Measurements from ENCODE around the gene OXA1L.
"Not testable (repeated sequence)": the region's sequence is repeated elsewhere in the genome, so short reads cannot be mapped to it uniquely, and the experiment has no call there.

OXA1L gene

GRCh38 chr14:22768947-22769346 lies 2.5 kb downstream of the OXA1L start:
- DNase-seq (ENCODE audit: low spot score) (no peak), FAIRE-seq (no peak)

- no peak for FAIRE-seq
- DNase-seq (ENCODE audit: low spot score), result no peak
Measured at GRCh38 chr14:22769369-22769768, 2.9 kb downstream of the OXA1L start.

- no peak for FAIRE-seq
- no peak for DNase-seq (ENCODE audit: low spot score)
Measured at GRCh38 chr14:22770481-22771187, 4.1 kb downstream of the OXA1L start.

DNA sequence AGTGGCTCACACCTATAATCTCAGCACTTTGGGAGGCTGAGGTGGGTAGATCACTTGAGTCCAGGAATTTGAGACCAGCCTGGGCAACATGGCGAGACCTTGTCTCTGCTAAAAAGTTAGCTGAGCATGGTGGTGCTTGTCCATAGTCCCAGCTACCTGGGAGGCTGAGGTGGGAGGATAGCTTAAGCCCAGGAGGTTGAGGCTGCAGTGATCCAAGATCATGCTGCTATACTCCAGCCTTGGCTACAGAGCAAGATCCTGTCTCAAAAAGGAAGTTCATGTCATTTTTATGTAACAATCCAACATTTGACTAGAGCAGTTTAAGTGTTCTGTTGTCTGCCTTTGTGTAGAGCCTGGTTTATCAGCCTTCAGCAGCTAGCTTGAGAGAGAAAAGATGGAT lies 6.2 kb downstream of the OXA1L start:
- DNase-seq (ENCODE audit: low spot score) (no peak), FAIRE-seq (no peak)

DNA sequence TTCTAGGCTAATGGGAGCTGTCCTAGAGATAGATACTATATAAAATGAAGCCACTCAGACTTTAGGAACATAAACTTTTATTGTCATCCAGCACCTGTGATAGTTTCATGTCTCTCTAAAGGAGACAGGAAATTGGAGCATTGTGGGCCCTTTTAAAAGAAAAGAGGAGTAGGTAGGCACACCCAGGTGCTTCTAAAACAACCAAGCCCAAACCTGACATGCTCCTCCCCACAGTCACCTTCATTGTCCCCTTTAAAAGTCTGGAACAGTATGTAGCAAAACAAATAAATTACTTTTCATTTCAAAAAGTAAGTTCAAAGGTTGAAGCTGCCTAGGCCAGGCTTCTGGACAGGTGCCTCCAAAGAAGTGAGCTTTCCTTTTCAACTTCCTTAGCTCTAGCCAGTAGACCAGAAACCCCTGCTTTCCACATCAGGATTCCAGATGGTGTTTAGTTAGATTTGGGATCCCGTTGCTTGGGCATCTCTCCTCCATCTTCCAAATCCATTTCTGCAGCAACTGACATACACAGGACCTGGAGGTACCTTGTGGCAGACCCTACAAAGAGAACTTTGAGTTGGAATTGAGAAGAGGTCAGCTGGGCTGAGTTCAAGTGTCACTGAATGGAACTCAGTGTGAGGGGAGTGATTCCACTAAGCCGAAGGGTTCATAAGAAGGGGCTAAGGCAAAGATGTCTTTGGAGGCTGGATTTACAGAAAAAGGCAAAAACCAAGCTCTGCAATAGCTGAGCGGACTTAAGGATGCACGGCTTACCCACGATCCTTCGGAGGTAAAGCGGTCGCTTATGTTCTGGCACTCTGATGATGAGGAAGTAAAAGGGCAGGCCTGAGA lies 6.9 kb downstream of the OXA1L start:
- DNase-seq (ENCODE audit: low spot score), result no peak
- no peak for FAIRE-seq

DNA sequence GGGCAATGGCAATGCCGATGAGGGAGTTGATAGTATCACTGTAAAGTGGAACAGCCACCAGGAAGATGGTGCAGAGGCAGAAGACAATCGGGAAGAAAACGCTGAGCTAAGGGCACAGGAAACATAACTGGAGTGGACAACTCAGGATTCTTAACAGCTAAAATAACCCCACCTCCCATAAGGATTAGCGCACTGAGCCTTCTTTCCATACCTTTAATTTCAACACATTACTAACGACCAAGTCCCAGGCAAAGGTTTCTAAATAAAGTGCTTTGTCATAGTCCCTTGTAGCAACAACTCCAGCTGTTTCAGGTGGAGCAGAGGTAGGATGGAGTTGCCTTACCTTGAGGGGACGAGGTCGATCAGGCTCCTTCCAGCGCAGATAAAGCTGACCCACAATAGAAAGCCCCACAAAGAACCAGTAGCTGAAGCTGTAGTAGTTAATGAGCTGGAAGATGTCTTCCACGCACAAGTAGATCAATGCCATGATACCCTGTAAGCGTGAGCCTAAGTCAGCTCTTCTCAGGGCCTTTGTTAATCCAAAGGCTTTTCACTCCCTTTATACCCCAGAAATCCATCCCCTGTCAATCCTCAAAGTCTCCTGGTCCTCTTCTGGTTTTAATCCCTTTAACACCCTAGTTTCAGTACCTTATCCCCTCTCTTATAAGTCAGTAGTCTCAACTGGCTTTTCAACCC lies 7.7 kb downstream of the OXA1L start:
- DNase-seq (ENCODE audit: low spot score) (no peak), FAIRE-seq (no peak)

DNA sequence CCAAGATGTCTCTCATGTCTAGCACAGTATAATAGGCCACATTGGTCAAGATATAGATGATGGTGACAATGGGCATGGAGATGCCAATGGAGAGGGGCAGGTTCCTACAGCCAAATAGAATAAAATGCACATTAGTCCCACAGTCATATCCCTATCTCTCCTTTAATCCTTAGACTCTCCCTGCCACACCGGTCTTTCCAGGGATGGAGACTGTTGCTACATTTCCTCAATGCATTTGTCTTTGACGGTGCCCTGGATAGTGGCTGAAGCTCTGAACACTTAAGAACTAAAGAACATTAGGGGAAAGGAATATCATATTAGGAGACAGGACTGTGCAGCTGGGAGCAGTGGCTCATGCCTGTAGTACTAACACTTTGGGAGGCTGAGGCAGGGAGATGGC lies 9.7 kb downstream of the OXA1L start:
- FAIRE-seq (no peak), DNase-seq (ENCODE audit: low spot score) (no peak)

DNA sequence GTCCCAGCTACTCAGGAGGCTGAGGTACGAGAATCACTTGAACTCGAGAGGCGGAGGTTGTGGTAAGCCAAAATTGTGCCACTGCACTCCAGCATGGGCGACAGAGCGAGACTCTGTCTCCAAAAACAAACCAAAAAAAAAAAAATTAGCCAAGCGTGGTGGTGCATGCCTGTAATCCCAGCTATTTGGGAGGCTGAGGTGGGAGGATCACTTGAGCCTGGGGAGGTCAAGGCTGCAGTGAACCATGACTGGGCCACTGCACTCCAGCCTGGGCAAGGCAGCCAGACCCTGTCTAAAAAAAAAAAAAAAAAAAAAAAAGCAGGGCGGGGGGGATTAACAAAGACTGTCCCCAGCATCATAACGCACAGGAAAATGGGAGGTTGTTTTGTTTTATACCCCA lies 10.4 kb downstream of the OXA1L start:
- not testable (repeated sequence) for DNase-seq (ENCODE audit: low spot score); FAIRE-seq

- FAIRE-seq, result no peak
- no peak for DNase-seq (ENCODE audit: low spot score)
Measured at GRCh38 chr14:22778084-22778483, 11.6 kb downstream of the OXA1L start.

DNA sequence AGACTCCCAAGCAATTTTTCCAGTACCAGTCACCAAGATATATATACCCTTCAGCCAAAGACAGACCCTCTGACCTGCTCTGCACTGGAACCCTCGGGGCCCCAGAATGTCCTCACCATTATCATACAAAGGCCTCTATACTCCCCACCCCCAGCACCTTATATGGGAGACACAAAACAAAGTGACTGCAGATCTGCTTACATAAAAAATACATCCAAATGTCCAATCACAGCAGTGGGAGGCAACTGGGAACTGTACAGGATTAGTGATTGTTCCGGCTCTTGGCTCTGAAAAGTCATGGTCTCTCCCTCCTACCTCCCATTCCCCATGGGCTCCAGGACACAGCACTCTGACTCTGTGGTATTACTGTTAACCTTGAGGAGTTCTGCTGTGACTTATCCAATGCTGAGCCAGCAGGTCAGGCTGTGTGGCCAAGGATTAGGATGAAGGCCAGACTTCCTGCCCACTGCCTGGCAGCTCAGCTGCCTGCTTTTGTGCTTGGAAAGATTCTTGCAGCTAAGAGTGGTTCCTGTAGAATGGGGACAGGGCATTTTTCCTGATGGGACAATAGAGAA lies 13.7 kb downstream of the OXA1L start:
- DNase-seq (ENCODE audit: low spot score) (peak; percentile 70), FAIRE-seq (peak; percentile 83)

GRCh38 chr14:22780941-22781300 lies 14.4 kb downstream of the OXA1L start:
- FAIRE-seq (no peak), DNase-seq (ENCODE audit: low spot score) (peak; percentile 6)

DNA sequence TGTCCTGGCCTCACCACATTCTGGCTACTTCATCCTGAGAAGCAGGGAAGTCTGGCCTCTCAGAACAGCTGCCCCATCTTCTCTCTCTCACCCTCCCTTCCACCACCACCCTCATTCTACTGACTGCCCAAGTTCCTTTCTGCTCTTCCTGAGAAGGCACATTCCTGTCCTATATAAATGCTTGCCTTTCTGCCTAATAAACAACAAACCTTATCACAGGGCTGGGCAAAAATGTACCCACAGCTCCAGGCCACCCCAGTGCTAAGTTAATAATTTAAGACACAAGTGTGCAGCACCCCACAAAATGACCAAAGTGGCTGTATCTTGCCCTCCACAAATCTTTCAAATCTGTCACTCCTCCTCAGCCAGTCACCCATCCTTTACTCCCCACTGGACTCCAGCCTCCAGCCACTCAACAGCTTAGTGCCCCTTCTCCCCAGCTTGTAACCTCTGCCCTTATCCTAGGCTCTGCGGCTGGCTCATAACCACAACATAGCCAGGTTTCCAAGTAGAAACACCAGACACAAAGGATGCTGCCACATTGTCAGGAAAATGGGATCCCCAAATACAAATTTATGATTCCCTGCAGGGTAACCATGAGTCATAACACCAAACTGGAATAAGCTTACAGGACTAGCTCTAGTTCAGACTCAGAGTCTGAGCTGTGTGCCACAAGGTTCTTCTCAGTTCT lies 15.0 kb downstream of the OXA1L start:
- DNase-seq (ENCODE audit: low spot score) (peak; percentile 71), FAIRE-seq (peak; percentile 89)

DNA sequence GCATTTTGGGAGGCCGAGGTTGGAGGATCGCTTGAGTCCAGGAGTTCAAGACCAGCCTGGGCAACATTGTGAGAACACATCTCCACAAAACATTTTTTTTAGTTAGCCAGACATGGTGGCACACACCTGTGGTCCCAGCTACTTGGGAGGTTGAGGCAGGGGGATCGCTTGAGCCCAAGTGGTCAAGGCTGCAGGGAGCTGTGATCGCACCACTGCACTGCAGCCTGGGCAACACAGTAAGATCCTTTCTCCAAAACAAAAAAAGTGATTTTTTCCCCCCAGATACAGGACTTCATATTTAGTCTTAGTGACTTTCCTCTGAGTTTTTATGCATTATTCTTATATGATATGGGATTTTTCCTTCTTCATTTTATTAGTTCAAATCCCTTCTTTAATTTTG lies 20.2 kb downstream of the OXA1L start:
- no peak for FAIRE-seq

GRCh38 chr14:22791301-22791700 lies 24.8 kb downstream of the OXA1L start:
- DNase-seq (ENCODE audit: low spot score) (peak; percentile 79), FAIRE-seq (peak; percentile 51)

More for the DNA sequence above, 20.2 kb downstream of the OXA1L start:
- DNase-seq (ENCODE audit: low spot score), result no peak

- FAIRE-seq (no peak), DNase-seq (ENCODE audit: low spot score) (no peak)
Measured at GRCh38 chr14:22792158-22792557, 25.7 kb downstream of the OXA1L start.

- FAIRE-seq; DNase-seq (ENCODE audit: low spot score): not testable (repeated sequence)
Measured at GRCh38 chr14:22793550-22793949, 27.1 kb downstream of the OXA1L start.

DNA sequence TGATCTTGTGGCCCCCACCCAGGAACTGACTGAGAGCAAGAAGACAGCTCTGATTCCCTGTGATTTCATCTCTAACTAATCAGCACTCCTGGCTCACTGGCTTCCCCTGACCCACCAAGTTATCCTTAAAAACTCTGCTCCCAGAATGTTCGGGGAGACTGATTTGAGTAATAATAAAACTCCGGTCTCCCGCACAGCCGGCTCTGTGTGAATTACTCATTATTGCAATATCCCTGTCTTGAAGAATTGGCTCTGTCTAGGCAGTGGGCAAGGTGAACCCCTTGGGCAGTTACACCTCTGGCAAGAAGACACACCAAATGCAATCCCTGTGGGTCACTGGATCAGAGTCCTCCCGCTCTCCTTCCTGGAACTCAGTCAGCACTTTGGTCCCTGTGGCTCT lies 27.5 kb downstream of the OXA1L start:
- peak; percentile 82 for FAIRE-seq
- peak; percentile 43 for DNase-seq (ENCODE audit: low spot score)

DNA sequence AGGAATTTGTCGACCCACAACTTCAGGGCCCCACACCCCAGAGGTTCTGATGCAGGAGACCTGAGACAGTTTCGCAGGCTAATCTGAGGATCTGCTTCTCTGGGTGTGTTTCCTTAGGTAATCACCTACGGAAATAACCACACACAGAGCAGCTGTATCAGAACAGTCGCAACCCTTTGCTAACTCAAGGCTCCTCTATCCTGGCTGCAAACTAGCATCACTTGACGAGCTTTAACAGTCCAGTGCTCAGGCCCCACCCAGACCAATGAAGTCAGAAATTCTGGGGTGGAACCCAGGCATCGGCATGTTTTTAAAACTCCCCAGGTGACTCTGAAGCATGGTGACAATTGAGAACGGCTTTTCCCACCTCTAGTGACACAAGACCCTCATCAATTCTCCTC lies 28.1 kb downstream of the OXA1L start:
- DNase-seq (ENCODE audit: low spot score) (peak; percentile 27), FAIRE-seq (no peak)

- FAIRE-seq (no peak), DNase-seq (ENCODE audit: low spot score) (no peak)
Measured at GRCh38 chr14:22796087-22796707, 29.7 kb downstream of the OXA1L start.

DNA sequence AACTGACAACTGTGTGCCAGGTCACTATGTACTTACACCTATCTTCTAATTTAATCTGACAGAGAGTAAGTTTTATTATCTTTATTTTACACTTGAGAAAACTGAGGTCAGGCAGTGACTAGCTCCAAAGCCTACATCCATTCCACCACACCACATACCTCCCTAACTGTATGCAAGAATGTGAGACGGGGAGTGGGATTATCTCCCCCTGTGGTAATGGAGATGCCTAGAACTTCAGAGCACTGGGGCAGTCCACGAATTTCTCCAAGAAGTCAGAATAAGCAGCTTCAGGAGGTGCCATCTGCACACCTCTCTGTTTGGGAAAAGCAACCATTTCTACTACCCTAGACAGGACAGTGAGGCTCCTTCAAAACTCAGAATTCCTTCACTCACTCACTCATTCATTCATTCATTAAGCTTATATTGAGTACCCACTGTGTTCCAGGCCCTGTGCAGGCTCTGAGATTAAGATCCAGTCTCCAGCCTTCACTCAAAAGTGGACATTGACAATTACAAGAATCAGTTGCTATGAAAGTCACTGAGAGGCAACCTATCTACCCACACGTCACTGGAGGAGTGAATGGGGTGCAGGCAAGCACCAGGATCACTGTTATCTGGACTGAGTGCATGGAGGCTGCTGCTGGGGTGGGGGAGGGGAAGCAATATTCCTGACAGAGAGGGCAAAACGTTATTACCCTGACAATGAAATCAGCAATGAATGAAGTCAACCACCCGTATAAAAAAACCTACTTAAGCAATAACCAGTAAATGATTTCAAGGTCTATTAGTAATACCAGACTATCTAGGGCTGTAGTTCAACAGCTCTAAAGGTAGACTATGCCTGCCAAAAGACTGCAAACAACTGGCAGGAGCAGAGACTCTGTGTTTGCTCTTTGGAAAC lies 30.8 kb downstream of the OXA1L start:
- DNase-seq (ENCODE audit: low spot score) (peak; percentile 44), FAIRE-seq (peak; percentile 40)

Data from RCC 7860 (cell line).